WTC11 (cell line): ENCODE data around the gene PLEKHH1. TPM values are rescaled to one million over a fixed set of nuclear protein-coding genes. Genes with fewer than 3 reads are reported as not detected.

Source experiments
- ATAC-seq: fragments of 200-7000 bp; cut with Tn5 transposase; 2 replicates; pipeline ENCODE4 v1.10.0; 2021; ENCODE audit warnings: mild to moderate bottlenecking, moderate library complexity
- CTCF ChIA-PET: fragments of 300-600 bp; sonication (Branson Sonifier 250); formaldehyde crosslinking; loops from one replicate; lab custom pipeline; 2021; ENCODE audit warnings: antibody characterized with exemption; lab: Charles Lee
- POLR2A ChIA-PET: fragments of 350-600 bp; sonication (Branson Sonifier 250); formaldehyde crosslinking; loops from one replicate; lab custom pipeline; 2021; ENCODE audit warnings: antibody characterized with exemption; lab: Charles Lee
- DNase-seq: peaks from one replicate; pipeline ENCODE4 v3.0.0; 2021; ENCODE audit warnings: low spot score
- H3K27ac Mint-ChIP-seq: 2 replicates; pipeline ENCODE4 v1.8.0; 2021; ENCODE audit warnings: mixed read lengths
- H3K27me3 Mint-ChIP-seq: 2 replicates; pipeline ENCODE4 v1.8.0; 2021; ENCODE audit warnings: low read depth, mild to moderate bottlenecking, moderate library complexity, mixed read lengths
- H3K36me3 Mint-ChIP-seq: 2 replicates; pipeline ENCODE4 v1.8.0; 2021; ENCODE audit warnings: mixed read lengths
- H3K4me1 Mint-ChIP-seq: 2 replicates; pipeline ENCODE4 v1.8.0; 2022; ENCODE audit warnings: mixed read lengths
- H3K4me3 Mint-ChIP-seq: 2 replicates; pipeline ENCODE4 v1.8.0; 2021; ENCODE audit warnings: mild to moderate bottlenecking, moderate library complexity, mixed read lengths
- H3K9me3 Mint-ChIP-seq: 2 replicates; pipeline ENCODE4 v1.8.0; 2021; ENCODE audit warnings: mixed read lengths
- CBFB ChIP-seq: sonication (generic); formaldehyde crosslinking; IDR thresholded peaks from 2 replicates; pipeline ENCODE4 v1.8.1; 2022; ENCODE audit warnings: mild to moderate bottlenecking, low read depth, missing genetic modification reagents
- CREB1 ChIP-seq: sonication (generic); formaldehyde crosslinking; IDR thresholded peaks from 2 replicates; pipeline ENCODE4 v1.8.0; 2023; ENCODE audit warnings: mild to moderate bottlenecking, missing genetic modification reagents
- E2F1 ChIP-seq: sonication (generic); formaldehyde crosslinking; IDR thresholded peaks from 2 replicates; pipeline ENCODE4 v1.8.0; 2022; ENCODE audit warnings: mild to moderate bottlenecking, missing genetic modification reagents
- JAZF1 ChIP-seq: fragments of 250-450 bp; sonication (Bioruptor Pico); IDR thresholded peaks from 2 replicates; pipeline ENCODE4 v1.9.0; 2021; ENCODE audit warnings: moderate library complexity, mild to moderate bottlenecking, inconsistent platforms
- MXD4 ChIP-seq: fragments of 250-450 bp; sonication (Bioruptor Pico); IDR thresholded peaks from 2 replicates; pipeline ENCODE4 v1.8.0; 2021; ENCODE audit warnings: mild to moderate bottlenecking, moderate library complexity, borderline replicate concordance
- NFE2L1 ChIP-seq: sonication (generic); formaldehyde crosslinking; IDR thresholded peaks from 2 replicates; pipeline ENCODE4 v1.8.1; 2023; ENCODE audit warnings: missing genetic modification reagents
- OVOL2 ChIP-seq: fragments of 250-450 bp; sonication (Bioruptor Pico); IDR thresholded peaks from 2 replicates; pipeline ENCODE4 v1.9.0; 2021; ENCODE audit warnings: mild to moderate bottlenecking, borderline replicate concordance
- PRRX2 ChIP-seq: fragments of 250-450 bp; sonication (Bioruptor Pico); IDR thresholded peaks from 2 replicates; pipeline ENCODE4 v1.8.0; 2021; ENCODE audit warnings: mild to moderate bottlenecking
- RORB ChIP-seq: fragments of 250-450 bp; sonication (Bioruptor Pico); IDR thresholded peaks from 2 replicates; pipeline ENCODE4 v1.9.0; 2021; ENCODE audit warnings: mild to moderate bottlenecking
- SP1 ChIP-seq: sonication (generic); formaldehyde crosslinking; conservative IDR thresholded peaks from 2 replicates; pipeline ENCODE4 v1.8.1; 2022; ENCODE audit warnings: missing genetic modification reagents
- ZNF281 ChIP-seq: sonication (generic); formaldehyde crosslinking; IDR thresholded peaks from 2 replicates; pipeline ENCODE4 v1.8.0; 2023; ENCODE audit warnings: mild to moderate bottlenecking, missing genetic modification reagents
- ZNF532 ChIP-seq: fragments of 250-450 bp; sonication (Bioruptor Pico); IDR thresholded peaks from 2 replicates; pipeline ENCODE4 v1.9.0; 2021; ENCODE audit warnings: mild to moderate bottlenecking, borderline replicate concordance
- total RNA-seq: library from RNA; stranded (reverse); gene quantifications from 3 replicates; pipeline ENCODE4 v1.2.3, GENCODE V29; 2021
- TF ChIP-seq, protein P1 (sequence below): fragments of 200-600 bp; IDR thresholded peaks from 2 replicates; pipeline ENCODE4 v1.8.0; 2022; ENCODE audit warnings: antibody characterized with exemption
- TF ChIP-seq, protein P2 (sequence below): sonication (generic); formaldehyde crosslinking; IDR thresholded peaks from 2 replicates; pipeline ENCODE4 v1.8.0; 2022; ENCODE audit warnings: mild to moderate bottlenecking, missing genetic modification reagents
- TF ChIP-seq, protein P3 (sequence below): sonication (generic); formaldehyde crosslinking; IDR thresholded peaks from 2 replicates; pipeline ENCODE4 v1.8.1; 2023; ENCODE audit warnings: mild to moderate bottlenecking, missing genetic modification reagents, moderate library complexity
- TF ChIP-seq, protein P4 (sequence below): fragments of 250-450 bp; sonication (Bioruptor Pico); IDR thresholded peaks from 2 replicates; pipeline ENCODE4 v2.1.2; 2022; ENCODE audit warnings: mild to moderate bottlenecking, moderate library complexity
- TF ChIP-seq, protein P5 (sequence below): sonication (generic); formaldehyde crosslinking; IDR thresholded peaks from 2 replicates; pipeline ENCODE4 v1.8.0; 2022; ENCODE audit warnings: mild to moderate bottlenecking, missing genetic modification reagents

Gene PLEKHH1
- total RNA-seq, 1 experiment from 2014 or later, result 48.3 TPM

DNA sequence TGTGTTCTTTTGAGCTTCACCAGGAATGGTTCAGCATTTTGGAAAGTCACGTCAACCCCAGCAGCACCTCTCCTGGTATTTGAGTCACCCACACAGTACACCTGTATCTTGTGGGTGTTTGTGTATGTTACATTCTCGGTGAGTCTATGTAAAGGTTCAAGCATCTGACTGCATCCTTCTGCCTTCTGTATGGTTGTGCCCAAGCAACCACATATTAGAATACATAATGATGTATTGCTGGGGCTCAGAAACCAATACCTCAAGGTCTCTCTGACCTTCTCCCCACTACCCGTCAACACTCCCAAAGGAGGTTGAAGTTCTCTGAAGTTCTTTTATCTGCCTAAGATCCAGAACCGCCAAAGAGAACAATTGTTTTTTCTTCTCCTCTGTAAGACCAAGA is 35.4 kb upstream of the PLEKHH1 start:
- TF ChIP-seq ZNF281 (CRISPR knock-in tag) (no peak), JAZF1 (CRISPR knock-in tag) (no peak), E2F1 (CRISPR knock-in tag) (no peak), CREB1 (CRISPR knock-in tag) (no peak), SP1 (CRISPR knock-in tag) (no peak), CBFB (CRISPR knock-in tag) (no peak), MXD4 (CRISPR knock-in tag) (no peak), NFE2L1 (no peak), RORB (no peak), OVOL2 (no peak), ZNF532 (no peak), PRRX2 (CRISPR knock-in tag) (no peak)
- TF ChIP-seq, protein P1, sequence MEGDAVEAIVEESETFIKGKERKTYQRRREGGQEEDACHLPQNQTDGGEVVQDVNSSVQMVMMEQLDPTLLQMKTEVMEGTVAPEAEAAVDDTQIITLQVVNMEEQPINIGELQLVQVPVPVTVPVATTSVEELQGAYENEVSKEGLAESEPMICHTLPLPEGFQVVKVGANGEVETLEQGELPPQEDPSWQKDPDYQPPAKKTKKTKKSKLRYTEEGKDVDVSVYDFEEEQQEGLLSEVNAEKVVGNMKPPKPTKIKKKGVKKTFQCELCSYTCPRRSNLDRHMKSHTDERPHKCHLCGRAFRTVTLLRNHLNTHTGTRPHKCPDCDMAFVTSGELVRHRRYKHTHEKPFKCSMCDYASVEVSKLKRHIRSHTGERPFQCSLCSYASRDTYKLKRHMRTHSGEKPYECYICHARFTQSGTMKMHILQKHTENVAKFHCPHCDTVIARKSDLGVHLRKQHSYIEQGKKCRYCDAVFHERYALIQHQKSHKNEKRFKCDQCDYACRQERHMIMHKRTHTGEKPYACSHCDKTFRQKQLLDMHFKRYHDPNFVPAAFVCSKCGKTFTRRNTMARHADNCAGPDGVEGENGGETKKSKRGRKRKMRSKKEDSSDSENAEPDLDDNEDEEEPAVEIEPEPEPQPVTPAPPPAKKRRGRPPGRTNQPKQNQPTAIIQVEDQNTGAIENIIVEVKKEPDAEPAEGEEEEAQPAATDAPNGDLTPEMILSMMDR, result no peak
- TF ChIP-seq, protein P2, sequence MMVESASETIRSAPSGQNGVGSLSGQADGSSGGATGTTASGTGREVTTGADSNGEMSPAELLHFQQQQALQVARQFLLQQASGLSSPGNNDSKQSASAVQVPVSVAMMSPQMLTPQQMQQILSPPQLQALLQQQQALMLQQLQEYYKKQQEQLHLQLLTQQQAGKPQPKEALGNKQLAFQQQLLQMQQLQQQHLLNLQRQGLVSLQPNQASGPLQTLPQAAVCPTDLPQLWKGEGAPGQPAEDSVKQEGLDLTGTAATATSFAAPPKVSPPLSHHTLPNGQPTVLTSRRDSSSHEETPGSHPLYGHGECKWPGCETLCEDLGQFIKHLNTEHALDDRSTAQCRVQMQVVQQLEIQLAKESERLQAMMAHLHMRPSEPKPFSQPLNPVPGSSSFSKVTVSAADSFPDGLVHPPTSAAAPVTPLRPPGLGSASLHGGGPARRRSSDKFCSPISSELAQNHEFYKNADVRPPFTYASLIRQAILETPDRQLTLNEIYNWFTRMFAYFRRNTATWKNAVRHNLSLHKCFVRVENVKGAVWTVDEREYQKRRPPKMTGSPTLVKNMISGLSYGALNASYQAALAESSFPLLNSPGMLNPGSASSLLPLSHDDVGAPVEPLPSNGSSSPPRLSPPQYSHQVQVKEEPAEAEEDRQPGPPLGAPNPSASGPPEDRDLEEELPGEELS, result no peak
- TF ChIP-seq, protein P3, sequence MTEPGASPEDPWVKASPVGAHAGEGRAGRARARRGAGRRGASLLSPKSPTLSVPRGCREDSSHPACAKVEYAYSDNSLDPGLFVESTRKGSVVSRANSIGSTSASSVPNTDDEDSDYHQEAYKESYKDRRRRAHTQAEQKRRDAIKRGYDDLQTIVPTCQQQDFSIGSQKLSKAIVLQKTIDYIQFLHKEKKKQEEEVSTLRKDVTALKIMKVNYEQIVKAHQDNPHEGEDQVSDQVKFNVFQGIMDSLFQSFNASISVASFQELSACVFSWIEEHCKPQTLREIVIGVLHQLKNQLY (CRISPR knock-in tag), result no peak
- TF ChIP-seq, protein P4, sequence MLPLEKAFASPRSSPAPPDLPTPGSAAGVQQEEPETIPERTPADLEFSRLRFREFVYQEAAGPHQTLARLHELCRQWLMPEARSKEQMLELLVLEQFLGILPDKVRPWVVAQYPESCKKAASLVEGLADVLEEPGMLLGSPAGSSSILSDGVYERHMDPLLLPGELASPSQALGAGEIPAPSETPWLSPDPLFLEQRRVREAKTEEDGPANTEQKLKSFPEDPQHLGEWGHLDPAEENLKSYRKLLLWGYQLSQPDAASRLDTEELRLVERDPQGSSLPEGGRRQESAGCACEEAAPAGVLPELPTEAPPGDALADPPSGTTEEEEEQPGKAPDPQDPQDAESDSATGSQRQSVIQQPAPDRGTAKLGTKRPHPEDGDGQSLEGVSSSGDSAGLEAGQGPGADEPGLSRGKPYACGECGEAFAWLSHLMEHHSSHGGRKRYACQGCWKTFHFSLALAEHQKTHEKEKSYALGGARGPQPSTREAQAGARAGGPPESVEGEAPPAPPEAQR (CRISPR knock-in tag), result no peak
- TF ChIP-seq, protein P5, sequence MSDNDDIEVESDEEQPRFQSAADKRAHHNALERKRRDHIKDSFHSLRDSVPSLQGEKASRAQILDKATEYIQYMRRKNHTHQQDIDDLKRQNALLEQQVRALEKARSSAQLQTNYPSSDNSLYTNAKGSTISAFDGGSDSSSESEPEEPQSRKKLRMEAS (CRISPR knock-in tag), result no peak
- Mint-ChIP-seq H3K4me3 (no peak overlapping the region), H3K27me3 (peaks cover 8% of the 10 kb centered on the region), H3K36me3 (peaks cover 12% of the 10 kb centered on the region), H3K4me1 (no peaks in the 10 kb centered on the region), H3K9me3 (peaks cover 16% of the 10 kb centered on the region), H3K27ac (no peak overlapping the region)
- ChIA-PET CTCF (interaction anchor here (1.3 kb wide), 1 partner anchor 17 kb away, joined by 3 read pairs; no protein-coding TSS in a partner anchor), POLR2A (no interaction called here)
- no peak for ATAC-seq
- DNase-seq, result no peak
